HG03139 (cell line): ENCODE results near the gene DENND2C.

Source experiments
- ATAC-seq: cut with Tn5 transposase; IDR thresholded peaks from one replicate; pipeline ENCODE4 v1.9.1; 2021; ENCODE audit not compliant: unreplicated experiment

Gene DENND2C

GRCh38 chr1:114688526-114688925 is 18.7 kb upstream of the DENND2C start:
- no peak for ATAC-seq

- no peak for ATAC-seq
Observed at GRCh38 chr1:114685851-114686250, 16.0 kb upstream of the DENND2C start.

- no peak for ATAC-seq
Observed at GRCh38 chr1:114677691-114678090, 7.8 kb upstream of the DENND2C start.

- ATAC-seq = no peak
Observed at GRCh38 chr1:114676115-114676514, 6.3 kb upstream of the DENND2C start.

GRCh38 chr1:114671939-114672275 is 2.1 kb upstream of the DENND2C start:
- ATAC-seq = no peak

- ATAC-seq = no peak
Observed at GRCh38 chr1:114671011-114671938, 1.4 kb upstream of the DENND2C start.

GRCh38 chr1:114670083-114671010 is 498 bp upstream of the DENND2C start:
- ATAC-seq = peak; percentile 98

- ATAC-seq = no peak
Observed at GRCh38 chr1:114668784-114669561, 876 bp downstream of the DENND2C start.

- ATAC-seq = no peak
Observed at GRCh38 chr1:114668373-114668772, 1.5 kb downstream of the DENND2C start.

GRCh38 chr1:114666954-114667353 is 2.9 kb downstream of the DENND2C start:
- no peak for ATAC-seq

GRCh38 chr1:114660238-114660637 is 9.6 kb downstream of the DENND2C start:
- ATAC-seq = no peak

- ATAC-seq = no peak
Observed at GRCh38 chr1:114651893-114652292, 18.0 kb downstream of the DENND2C start.

- ATAC-seq = no peak
Observed at GRCh38 chr1:114648503-114648902, 21.3 kb downstream of the DENND2C start.

- ATAC-seq = no peak
Observed at GRCh38 chr1:114641377-114641776, 28.5 kb downstream of the DENND2C start.

GRCh38 chr1:114638910-114639309 is 30.9 kb downstream of the DENND2C start:
- no peak for ATAC-seq

- no peak for ATAC-seq
Observed at GRCh38 chr1:114632427-114632826, 37.4 kb downstream of the DENND2C start.

GRCh38 chr1:114627107-114627506 is 42.7 kb downstream of the DENND2C start:
- ATAC-seq = no peak

GRCh38 chr1:114623364-114623763 is 46.5 kb downstream of the DENND2C start:
- no peak for ATAC-seq

GRCh38 chr1:114620419-114620818 is 49.4 kb downstream of the DENND2C start:
- no peak for ATAC-seq

GRCh38 chr1:114618606-114619005 is 51.2 kb downstream of the DENND2C start:
- no peak for ATAC-seq
